ENCODE data around the gene ANKRD34C.
A peak's percentile ranks its signal among the peaks of the same experiment; 100 is the strongest.

The ANKRD34C gene

DNA sequence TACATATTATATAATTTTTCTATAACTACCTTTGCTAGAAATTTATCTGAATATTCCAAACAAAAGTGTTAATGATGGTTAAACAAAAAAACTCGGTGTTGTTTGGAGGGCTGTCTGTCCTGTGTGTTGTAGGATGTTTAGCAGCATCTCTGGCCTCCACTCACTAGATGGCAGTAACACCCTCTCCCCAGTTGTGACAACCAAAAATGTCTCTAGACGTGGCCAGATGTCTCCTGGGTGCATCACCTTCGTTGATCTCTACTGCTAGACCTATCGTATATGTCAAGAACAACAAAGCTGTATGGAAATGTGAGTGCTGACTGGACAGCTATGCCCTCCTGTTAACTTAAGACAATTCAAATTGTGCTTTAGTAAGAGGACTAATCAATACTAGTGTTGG lies 14.1 kb downstream of the ANKRD34C start:
- H3K9me3 ChIP-seq (ENCODE audit: control extremely low read depth in 1 of 5, control insufficient read depth in 4 of 5, insufficient read depth in 2 of 5, low read depth in 1 of 5, low read length in 4 of 5), result no peaks in the 10 kb centered on the region
- ChIA-PET POLR2A (no interaction called here), CTCF (interaction anchor here (1.4 kb wide), 1 partner anchor 72 kb away, joined by 4 read pairs; no protein-coding TSS in a partner anchor)
- no peak overlapping the region for H3K27ac ChIP-seq (ENCODE audit: insufficient read depth in 1 of 2, low read depth in 1 of 2, low read length in 2 of 2, poor library complexity in 1 of 2, severe bottlenecking in 2 of 2)
- H3K4me3 ChIP-seq (ENCODE audit: control insufficient read depth in 1 of 7, extremely low read depth in 1 of 7, insufficient read depth in 4 of 7, low read depth in 2 of 7, low read length in 6 of 7), result no peak overlapping the region
- H3K36me3 ChIP-seq (ENCODE audit: control insufficient read depth in 4 of 4, insufficient read depth in 4 of 4, low read length in 3 of 4), result no peaks in the 10 kb centered on the region
- no peaks in the 10 kb centered on the region for H3K4me1 ChIP-seq (ENCODE audit: control extremely low read depth in 1 of 4, control insufficient read depth in 4 of 4, insufficient read depth in 4 of 4, low read length in 3 of 4)
- DNase-seq, result no peak
- peaks cover 5 to 31% (median 21%) of the 10 kb centered on the region in 5 experiments for H3K27me3 ChIP-seq (replicated peaks in 2 of 5; ENCODE audit: control insufficient read depth in 4 of 5, insufficient read depth in 5 of 5, low read length in 4 of 5)
- no CpG with 5 or more reads among the region's 4 CpGs for WGBS (ENCODE audit: insufficient coverage)

DNA sequence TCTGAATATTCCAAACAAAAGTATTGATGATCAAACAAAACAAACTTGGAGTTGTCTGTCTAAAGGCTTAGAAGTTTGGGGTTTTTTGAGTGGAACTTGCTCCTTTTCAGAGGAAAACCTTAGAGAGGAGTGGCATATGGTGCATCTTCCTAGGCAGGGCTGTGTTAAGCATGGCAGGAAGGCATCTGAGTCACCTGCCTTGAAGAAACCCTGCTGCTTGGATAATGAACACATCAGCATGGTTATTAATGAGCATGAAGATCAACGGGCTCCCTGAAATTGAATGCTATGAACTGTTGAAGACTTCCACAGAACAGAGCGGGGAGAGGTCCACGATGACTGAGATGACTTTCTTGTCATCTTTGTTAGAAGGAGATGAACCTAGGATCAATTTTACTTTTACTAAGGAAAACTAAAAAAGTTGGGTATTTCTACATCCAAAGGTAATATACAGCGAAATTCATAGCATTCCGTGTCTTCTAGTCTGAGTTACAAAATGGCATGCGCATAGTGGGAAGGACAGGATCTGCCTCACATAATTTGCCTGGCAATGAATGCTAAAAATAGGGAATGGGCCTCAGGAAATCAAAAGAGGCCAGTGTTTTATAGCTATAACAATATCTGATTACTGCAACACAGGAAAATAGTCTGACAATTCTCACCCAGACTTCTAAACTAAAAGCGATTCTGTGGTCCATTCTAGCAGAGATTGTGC lies 16.8 kb downstream of the ANKRD34C start:
- ChIA-PET POLR2A (no interaction called here), CTCF (no interaction called here)
- 87% methylated on average over 7 of the region's 7 CpGs for WGBS (ENCODE audit: insufficient coverage)
- no peak overlapping the region for H3K4me3 ChIP-seq (ENCODE audit: control insufficient read depth in 1 of 7, extremely low read depth in 1 of 7, insufficient read depth in 4 of 7, low read depth in 2 of 7, low read length in 6 of 7)
- H3K27me3 ChIP-seq (replicated peaks in 2 of 5; ENCODE audit: control insufficient read depth in 4 of 5, insufficient read depth in 5 of 5, low read length in 4 of 5), result peaks cover 8 to 31% (median 18%) of the 10 kb centered on the region in 5 experiments
- H3K27ac ChIP-seq (ENCODE audit: insufficient read depth in 1 of 2, low read depth in 1 of 2, low read length in 2 of 2, poor library complexity in 1 of 2, severe bottlenecking in 2 of 2), result no peak overlapping the region
- H3K9me3 ChIP-seq (ENCODE audit: control extremely low read depth in 1 of 5, control insufficient read depth in 4 of 5, insufficient read depth in 2 of 5, low read depth in 1 of 5, low read length in 4 of 5), result no peaks in the 10 kb centered on the region
- no peak for DNase-seq
- no peaks in the 10 kb centered on the region for H3K36me3 ChIP-seq (ENCODE audit: control insufficient read depth in 4 of 4, insufficient read depth in 4 of 4, low read length in 3 of 4)
- no peaks in the 10 kb centered on the region for H3K4me1 ChIP-seq (ENCODE audit: control extremely low read depth in 1 of 4, control insufficient read depth in 4 of 4, insufficient read depth in 4 of 4, low read length in 3 of 4)

DNA sequence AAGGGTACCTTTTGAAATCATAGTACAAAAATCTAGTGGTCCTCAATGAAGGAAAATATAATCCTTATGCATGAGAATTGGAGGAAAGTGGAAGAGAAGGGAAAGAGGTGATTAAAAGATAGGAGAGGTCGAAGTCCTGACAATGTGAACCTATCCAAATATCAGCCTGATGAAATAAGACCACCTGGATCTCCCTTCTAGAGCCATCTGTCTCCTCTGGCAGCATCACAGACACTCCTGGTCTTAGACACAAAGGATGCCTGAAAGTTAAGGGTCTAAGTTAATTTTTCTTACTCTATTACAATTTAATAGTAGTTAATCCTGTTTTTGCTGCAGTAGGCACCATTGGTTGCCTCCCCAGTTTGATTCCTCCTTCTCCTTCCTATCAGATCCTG lies 17.3 kb downstream of the ANKRD34C start:
- H3K4me3 ChIP-seq (ENCODE audit: control insufficient read depth in 1 of 7, extremely low read depth in 1 of 7, insufficient read depth in 4 of 7, low read depth in 2 of 7, low read length in 6 of 7), result no peak overlapping the region
- no peak for DNase-seq
- CTCF ChIA-PET, result no interaction called here
- H3K27me3 ChIP-seq (replicated peaks in 2 of 5; ENCODE audit: control insufficient read depth in 4 of 5, insufficient read depth in 5 of 5, low read length in 4 of 5), result peaks cover 8 to 32% (median 17%) of the 10 kb centered on the region in 5 experiments
- no peaks in the 10 kb centered on the region for H3K9me3 ChIP-seq (ENCODE audit: control extremely low read depth in 1 of 5, control insufficient read depth in 4 of 5, insufficient read depth in 2 of 5, low read depth in 1 of 5, low read length in 4 of 5)
- POLR2A ChIA-PET, result no interaction called here
- H3K36me3 ChIP-seq (ENCODE audit: control insufficient read depth in 4 of 4, insufficient read depth in 4 of 4, low read length in 3 of 4), result no peaks in the 10 kb centered on the region
- H3K4me1 ChIP-seq (ENCODE audit: control extremely low read depth in 1 of 4, control insufficient read depth in 4 of 4, insufficient read depth in 4 of 4, low read length in 3 of 4), result no peaks in the 10 kb centered on the region
- 86% methylated on average over 1 of the region's 1 CpG for WGBS (ENCODE audit: insufficient coverage)
- no peak overlapping the region for H3K27ac ChIP-seq (ENCODE audit: insufficient read depth in 1 of 2, low read depth in 1 of 2, low read length in 2 of 2, poor library complexity in 1 of 2, severe bottlenecking in 2 of 2)

DNA sequence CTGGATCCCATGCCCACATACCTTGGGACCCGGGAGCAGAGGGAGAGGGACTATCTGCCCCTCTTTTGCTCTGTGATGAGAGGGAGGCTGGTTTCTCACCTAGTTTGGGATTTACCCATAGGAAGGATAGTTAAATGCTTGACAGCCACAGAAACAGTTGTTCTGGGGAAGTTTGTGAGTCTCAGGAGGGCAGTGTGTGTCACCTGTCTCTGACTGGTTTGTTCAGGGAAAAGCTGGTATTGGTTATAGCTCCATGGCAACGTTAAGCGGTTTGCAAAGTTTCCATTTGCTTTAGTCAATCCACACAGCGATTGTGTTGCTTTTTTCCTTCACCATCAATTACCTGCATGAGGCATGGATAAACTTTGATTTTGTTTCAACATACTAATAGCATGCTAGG lies 24.7 kb downstream of the ANKRD34C start:
- WGBS (ENCODE audit: insufficient coverage), result 75% methylated on average over 4 of the region's 4 CpGs
- DNase-seq, result no peak
- Histone ChIP-seq H3K27ac (ENCODE audit: insufficient read depth in 1 of 2, low read depth in 1 of 2, low read length in 2 of 2, poor library complexity in 1 of 2, severe bottlenecking in 2 of 2) (no peak overlapping the region), H3K27me3 (replicated peaks in 2 of 5; ENCODE audit: control insufficient read depth in 4 of 5, insufficient read depth in 5 of 5, low read length in 4 of 5) (peaks cover under 1 to 12% (median 3%) of the 10 kb centered on the region in 5 experiments), H3K4me1 (ENCODE audit: control extremely low read depth in 1 of 4, control insufficient read depth in 4 of 4, insufficient read depth in 4 of 4, low read length in 3 of 4) (peaks cover 0 to 16% (median 13%) of the 10 kb centered on the region in 4 experiments), H3K4me3 (ENCODE audit: control insufficient read depth in 1 of 7, extremely low read depth in 1 of 7, insufficient read depth in 4 of 7, low read depth in 2 of 7, low read length in 6 of 7) (no peak overlapping the region), H3K36me3 (ENCODE audit: control insufficient read depth in 4 of 4, insufficient read depth in 4 of 4, low read length in 3 of 4) (no peaks in the 10 kb centered on the region), H3K9me3 (ENCODE audit: control extremely low read depth in 1 of 5, control insufficient read depth in 4 of 5, insufficient read depth in 2 of 5, low read depth in 1 of 5, low read length in 4 of 5) (no peaks in the 10 kb centered on the region)
- ChIA-PET POLR2A (no interaction called here), CTCF (no interaction called here)

DNA sequence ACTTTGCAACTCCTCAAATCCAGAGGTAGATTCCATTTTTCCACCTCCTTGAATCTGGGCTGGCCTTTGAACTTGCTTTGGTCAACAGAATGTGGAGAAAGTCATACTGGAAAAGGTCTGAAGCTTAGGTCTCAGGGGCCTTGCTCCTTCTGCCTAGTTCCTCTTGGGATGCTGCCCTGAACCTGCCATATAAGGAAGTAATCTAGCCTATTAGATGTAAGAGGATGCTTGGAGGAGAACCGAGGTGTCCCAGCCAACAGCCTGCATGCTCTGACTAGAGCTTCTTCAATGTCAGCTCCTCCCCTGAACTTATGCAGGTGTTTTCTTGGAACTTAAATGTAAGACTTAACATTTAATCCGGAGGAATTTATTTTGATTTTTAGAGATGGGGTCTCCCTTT lies 26.4 kb downstream of the ANKRD34C start:
- WGBS (ENCODE audit: insufficient coverage), result 38% methylated on average over 1 of the region's 2 CpGs
- ChIA-PET POLR2A (no interaction called here), CTCF (interaction anchor here (0.8 kb wide), 1 partner anchor 268 kb away, joined by 3 read pairs; no protein-coding TSS in a partner anchor)
- H3K4me3 ChIP-seq (ENCODE audit: control insufficient read depth in 1 of 7, extremely low read depth in 1 of 7, insufficient read depth in 4 of 7, low read depth in 2 of 7, low read length in 6 of 7), result no peak overlapping the region
- H3K9me3 ChIP-seq (ENCODE audit: control extremely low read depth in 1 of 5, control insufficient read depth in 4 of 5, insufficient read depth in 2 of 5, low read depth in 1 of 5, low read length in 4 of 5), result no peaks in the 10 kb centered on the region
- no peak overlapping the region for H3K27ac ChIP-seq (ENCODE audit: insufficient read depth in 1 of 2, low read depth in 1 of 2, low read length in 2 of 2, poor library complexity in 1 of 2, severe bottlenecking in 2 of 2)
- no peak for DNase-seq
- H3K27me3 ChIP-seq (replicated peaks in 2 of 5; ENCODE audit: control insufficient read depth in 4 of 5, insufficient read depth in 5 of 5, low read length in 4 of 5), result peaks cover 0 to 8% (median 2%) of the 10 kb centered on the region in 5 experiments
- H3K4me1 ChIP-seq (ENCODE audit: control extremely low read depth in 1 of 4, control insufficient read depth in 4 of 4, insufficient read depth in 4 of 4, low read length in 3 of 4), result peaks cover 1 to 23% (median 21%) of the 10 kb centered on the region in 4 experiments
- H3K36me3 ChIP-seq (ENCODE audit: control insufficient read depth in 4 of 4, insufficient read depth in 4 of 4, low read length in 3 of 4), result peaks cover 5 to 13% (median 6%) of the 10 kb centered on the region in 4 experiments

DNA sequence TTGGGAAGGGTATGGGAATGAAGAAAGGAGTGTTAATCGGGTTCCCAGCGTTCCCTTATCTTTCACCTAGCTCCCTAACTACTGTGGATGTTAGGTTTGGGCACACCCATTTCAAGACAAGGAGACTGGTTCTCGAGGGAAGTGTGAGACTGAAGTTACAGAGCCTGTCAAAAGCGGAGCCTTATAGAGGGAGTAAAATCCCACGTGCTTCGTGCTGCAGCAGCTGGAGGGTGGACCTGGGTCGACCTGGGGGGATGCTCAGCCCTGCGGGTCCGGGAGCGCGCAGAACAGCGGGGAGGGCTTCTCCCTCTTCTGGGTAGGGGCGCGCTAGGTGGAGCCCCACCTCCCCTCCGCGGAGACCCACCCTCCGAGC lies 28.1 kb downstream of the ANKRD34C start:
- Histone ChIP-seq H3K9me3 (ENCODE audit: control extremely low read depth in 1 of 5, control insufficient read depth in 4 of 5, insufficient read depth in 2 of 5, low read depth in 1 of 5, low read length in 4 of 5) (no peaks in the 10 kb centered on the region), H3K27me3 (replicated peaks in 2 of 5; ENCODE audit: control insufficient read depth in 4 of 5, insufficient read depth in 5 of 5, low read length in 4 of 5) (peaks cover 0 to 2% (median 0%) of the 10 kb centered on the region in 5 experiments), H3K4me3 (ENCODE audit: control insufficient read depth in 1 of 7, extremely low read depth in 1 of 7, insufficient read depth in 4 of 7, low read depth in 2 of 7, low read length in 6 of 7) (peak overlapping the region in 6 of 7 experiments; percentile 19 to 87 (median 77)), H3K36me3 (ENCODE audit: control insufficient read depth in 4 of 4, insufficient read depth in 4 of 4, low read length in 3 of 4) (peaks cover 17 to 30% (median 23%) of the 10 kb centered on the region in 4 experiments), H3K27ac (ENCODE audit: insufficient read depth in 1 of 2, low read depth in 1 of 2, low read length in 2 of 2, poor library complexity in 1 of 2, severe bottlenecking in 2 of 2) (no peak overlapping the region), H3K4me1 (ENCODE audit: control extremely low read depth in 1 of 4, control insufficient read depth in 4 of 4, insufficient read depth in 4 of 4, low read length in 3 of 4) (peaks cover 1 to 23% (median 21%) of the 10 kb centered on the region in 4 experiments)
- 0% methylated on average over 4 of the region's 17 CpGs for WGBS (ENCODE audit: insufficient coverage)
- DNase-seq, result peak in 2 of 3 donors; percentile 66 to 80
- ChIA-PET POLR2A (no interaction called here), CTCF (interaction anchor here (1.9 to 2.0 kb wide), 2 partner anchors 25 to 29 kb away, joined by 7 to 9 read pairs; no protein-coding TSS in a partner anchor)
